ENCODE results near the gene DNAAF2. TPM values are rescaled to one million over a fixed set of nuclear protein-coding genes. Genes with fewer than 3 reads are reported as not detected.

The DNAAF2 gene
- total and polyA plus RNA-seq, 2 of the 13 experiments (the other 11 are each of a cell fraction or from before 2014, with no cell fraction given) = 6.1 to 13.6 TPM

DNA sequence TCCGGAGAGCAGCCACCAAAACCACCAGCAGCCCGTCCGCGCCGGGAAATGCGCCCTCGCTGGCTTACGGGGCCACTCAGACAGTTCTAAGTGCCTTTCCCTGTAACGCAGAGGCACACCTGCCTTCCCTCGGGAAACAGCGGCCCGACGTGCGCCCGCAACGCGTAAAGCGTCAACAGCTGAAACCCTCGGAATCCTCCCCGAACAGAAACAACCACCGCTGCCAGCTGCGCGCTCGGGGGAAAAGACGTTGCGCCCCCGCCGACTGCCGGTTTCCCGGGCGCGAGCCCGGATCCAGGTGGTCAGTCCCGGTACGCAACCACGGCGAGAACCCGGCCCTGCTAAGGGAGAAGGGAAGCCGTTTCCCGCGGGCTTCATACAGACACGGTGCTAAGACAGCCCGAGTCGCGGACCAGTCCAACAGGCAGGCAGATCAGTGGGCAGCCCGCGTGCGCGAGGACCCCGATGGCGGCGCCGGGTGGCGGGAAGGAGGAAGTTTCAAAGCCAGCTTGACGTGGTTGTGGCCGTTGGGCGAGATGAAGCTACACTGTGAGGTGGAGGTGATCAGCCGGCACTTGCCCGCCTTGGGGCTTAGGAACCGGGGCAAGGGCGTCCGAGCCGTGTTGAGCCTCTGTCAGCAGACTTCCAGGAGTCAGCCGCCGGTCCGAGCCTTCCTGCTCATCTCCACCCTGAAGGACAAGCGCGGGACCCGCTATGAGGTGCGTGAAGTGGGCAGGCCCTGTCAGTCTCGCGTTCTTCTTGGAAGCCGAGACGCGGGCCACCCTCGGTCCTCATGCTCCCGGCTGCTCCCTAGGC, 36.4 kb downstream of the DNAAF2 start, which contains the start of gene LRR1 (continued):
- TF ChIP-seq, protein P1, sequence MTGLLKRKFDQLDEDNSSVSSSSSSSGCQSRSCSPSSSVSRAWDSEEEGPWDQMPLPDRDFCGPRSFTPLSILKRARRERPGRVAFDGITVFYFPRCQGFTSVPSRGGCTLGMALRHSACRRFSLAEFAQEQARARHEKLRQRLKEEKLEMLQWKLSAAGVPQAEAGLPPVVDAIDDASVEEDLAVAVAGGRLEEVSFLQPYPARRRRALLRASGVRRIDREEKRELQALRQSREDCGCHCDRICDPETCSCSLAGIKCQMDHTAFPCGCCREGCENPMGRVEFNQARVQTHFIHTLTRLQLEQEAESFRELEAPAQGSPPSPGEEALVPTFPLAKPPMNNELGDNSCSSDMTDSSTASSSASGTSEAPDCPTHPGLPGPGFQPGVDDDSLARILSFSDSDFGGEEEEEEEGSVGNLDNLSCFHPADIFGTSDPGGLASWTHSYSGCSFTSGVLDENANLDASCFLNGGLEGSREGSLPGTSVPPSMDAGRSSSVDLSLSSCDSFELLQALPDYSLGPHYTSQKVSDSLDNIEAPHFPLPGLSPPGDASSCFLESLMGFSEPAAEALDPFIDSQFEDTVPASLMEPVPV (CRISPR knock-in tag; IDR thresholded peaks at IDR 0.05) = peak; percentile 75; the same call in 1 of the 2 replicates
- TF ChIP-seq ZNF484 (CRISPR knock-in tag; IDR thresholded peaks at IDR 0.05; ENCODE audit: borderline replicate concordance, low read depth) (no peak), RBFOX2 (IDR thresholded peaks at IDR 0.05; ENCODE audit: low read depth, low read length) (peak; percentile 87), SAP130 (CRISPR knock-in tag; IDR thresholded peaks at IDR 0.05; ENCODE audit: low read depth) (peak; percentile 94), MYC (CRISPR knock-in tag; IDR thresholded peaks at IDR 0.05; ENCODE audit: borderline replicate concordance) (peak; percentile 82), MEF2D (CRISPR knock-in tag; IDR thresholded peaks at IDR 0.05) (peak; percentile 86), ZNF432 (CRISPR knock-in tag; IDR thresholded peaks at IDR 0.05; ENCODE audit: borderline replicate concordance) (no peak), TOE1 (CRISPR knock-in tag; IDR thresholded peaks at IDR 0.05) (no peak), SIX4 (CRISPR knock-in tag; IDR thresholded peaks at IDR 0.05) (no peak), ZNF510 (CRISPR knock-in tag; IDR thresholded peaks at IDR 0.05; ENCODE audit: low read depth) (no peak), PPARG (CRISPR knock-in tag; conservative IDR thresholded peaks at IDR 0.05) (peak; percentile 49), ZNF317 (CRISPR knock-in tag; IDR thresholded peaks at IDR 0.05) (peak; percentile 78; the same call in 1 of the 2 replicates), ZNF709 (CRISPR knock-in tag; IDR thresholded peaks at IDR 0.05) (peak; percentile 10; the same call in 1 of the 2 replicates), RELA (CRISPR knock-in tag; IDR thresholded peaks at IDR 0.05) (no peak), SMAD9 (CRISPR knock-in tag; IDR thresholded peaks at IDR 0.05) (no peak; the same call in 1 of the 2 replicates)
- TF ChIP-seq, protein P2, sequence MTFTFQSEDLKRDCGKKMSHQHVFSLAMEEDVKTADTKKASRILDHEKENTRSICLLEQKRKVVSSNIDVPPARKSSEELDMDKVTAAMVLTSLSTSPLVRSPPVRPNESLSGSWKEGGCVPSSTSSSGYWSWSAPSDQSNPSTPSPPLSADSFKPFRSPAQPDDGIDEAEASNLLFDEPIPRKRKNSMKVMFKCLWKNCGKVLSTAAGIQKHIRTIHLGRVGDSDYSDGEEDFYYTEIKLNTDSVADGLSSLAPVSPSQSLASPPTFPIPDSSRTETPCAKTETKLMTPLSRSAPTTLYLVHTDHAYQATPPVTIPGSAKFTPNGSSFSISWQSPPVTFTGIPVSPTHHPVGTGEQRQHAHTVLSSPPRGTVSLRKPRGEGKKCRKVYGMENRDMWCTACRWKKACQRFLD (CRISPR knock-in tag; IDR thresholded peaks at IDR 0.05; ENCODE audit: borderline replicate concordance) = peak; percentile 49; the same call in 1 of the 2 replicates
- TF ChIP-seq, protein P3, sequence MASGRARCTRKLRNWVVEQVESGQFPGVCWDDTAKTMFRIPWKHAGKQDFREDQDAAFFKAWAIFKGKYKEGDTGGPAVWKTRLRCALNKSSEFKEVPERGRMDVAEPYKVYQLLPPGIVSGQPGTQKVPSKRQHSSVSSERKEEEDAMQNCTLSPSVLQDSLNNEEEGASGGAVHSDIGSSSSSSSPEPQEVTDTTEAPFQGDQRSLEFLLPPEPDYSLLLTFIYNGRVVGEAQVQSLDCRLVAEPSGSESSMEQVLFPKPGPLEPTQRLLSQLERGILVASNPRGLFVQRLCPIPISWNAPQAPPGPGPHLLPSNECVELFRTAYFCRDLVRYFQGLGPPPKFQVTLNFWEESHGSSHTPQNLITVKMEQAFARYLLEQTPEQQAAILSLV (CRISPR knock-in tag; IDR thresholded peaks at IDR 0.05; ENCODE audit: borderline replicate concordance) = no peak; the same call in 1 of the 2 replicates
- TF ChIP-seq, protein P4, sequence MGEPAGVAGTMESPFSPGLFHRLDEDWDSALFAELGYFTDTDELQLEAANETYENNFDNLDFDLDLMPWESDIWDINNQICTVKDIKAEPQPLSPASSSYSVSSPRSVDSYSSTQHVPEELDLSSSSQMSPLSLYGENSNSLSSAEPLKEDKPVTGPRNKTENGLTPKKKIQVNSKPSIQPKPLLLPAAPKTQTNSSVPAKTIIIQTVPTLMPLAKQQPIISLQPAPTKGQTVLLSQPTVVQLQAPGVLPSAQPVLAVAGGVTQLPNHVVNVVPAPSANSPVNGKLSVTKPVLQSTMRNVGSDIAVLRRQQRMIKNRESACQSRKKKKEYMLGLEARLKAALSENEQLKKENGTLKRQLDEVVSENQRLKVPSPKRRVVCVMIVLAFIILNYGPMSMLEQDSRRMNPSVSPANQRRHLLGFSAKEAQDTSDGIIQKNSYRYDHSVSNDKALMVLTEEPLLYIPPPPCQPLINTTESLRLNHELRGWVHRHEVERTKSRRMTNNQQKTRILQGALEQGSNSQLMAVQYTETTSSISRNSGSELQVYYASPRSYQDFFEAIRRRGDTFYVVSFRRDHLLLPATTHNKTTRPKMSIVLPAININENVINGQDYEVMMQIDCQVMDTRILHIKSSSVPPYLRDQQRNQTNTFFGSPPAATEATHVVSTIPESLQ (CRISPR knock-in tag; conservative IDR thresholded peaks at IDR 0.05) = 0 out of 2 replicates have a peak, but pooled peaks have one; percentile 39
- TF ChIP-seq, protein P5, sequence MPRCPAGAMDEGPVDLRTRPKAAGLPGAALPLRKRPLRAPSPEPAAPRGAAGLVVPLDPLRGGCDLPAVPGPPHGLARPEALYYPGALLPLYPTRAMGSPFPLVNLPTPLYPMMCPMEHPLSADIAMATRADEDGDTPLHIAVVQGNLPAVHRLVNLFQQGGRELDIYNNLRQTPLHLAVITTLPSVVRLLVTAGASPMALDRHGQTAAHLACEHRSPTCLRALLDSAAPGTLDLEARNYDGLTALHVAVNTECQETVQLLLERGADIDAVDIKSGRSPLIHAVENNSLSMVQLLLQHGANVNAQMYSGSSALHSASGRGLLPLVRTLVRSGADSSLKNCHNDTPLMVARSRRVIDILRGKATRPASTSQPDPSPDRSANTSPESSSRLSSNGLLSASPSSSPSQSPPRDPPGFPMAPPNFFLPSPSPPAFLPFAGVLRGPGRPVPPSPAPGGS (CRISPR knock-in tag; IDR thresholded peaks at IDR 0.05) = peak; percentile 93; the same call in 1 of the 2 replicates
- TF ChIP-seq, protein P6, sequence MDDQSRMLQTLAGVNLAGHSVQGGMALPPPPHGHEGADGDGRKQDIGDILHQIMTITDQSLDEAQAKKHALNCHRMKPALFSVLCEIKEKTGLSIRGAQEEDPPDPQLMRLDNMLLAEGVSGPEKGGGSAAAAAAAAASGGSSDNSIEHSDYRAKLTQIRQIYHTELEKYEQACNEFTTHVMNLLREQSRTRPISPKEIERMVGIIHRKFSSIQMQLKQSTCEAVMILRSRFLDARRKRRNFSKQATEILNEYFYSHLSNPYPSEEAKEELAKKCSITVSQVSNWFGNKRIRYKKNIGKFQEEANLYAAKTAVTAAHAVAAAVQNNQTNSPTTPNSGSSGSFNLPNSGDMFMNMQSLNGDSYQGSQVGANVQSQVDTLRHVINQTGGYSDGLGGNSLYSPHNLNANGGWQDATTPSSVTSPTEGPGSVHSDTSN (CRISPR knock-in tag; IDR thresholded peaks at IDR 0.05; ENCODE audit: borderline replicate concordance) = peak; percentile 74; the same call in 1 of the 2 replicates
